ENCODE results near the gene RBM28. TPM values are rescaled to one million over a fixed set of nuclear protein-coding genes. Genes with fewer than 3 reads are reported as not detected.

RBM28 gene
- total and polyA plus RNA-seq, 2 of the 8 experiments (the other 6 are each of a cell fraction or from before 2014, with no cell fraction given) = 12.8 to 65.3 TPM

GRCh38 chr7:128350708-128351295, 7.1 kb upstream of the RBM28 start:
- H2BK5ac ChIP-seq (ENCODE audit: low read depth, low read length) = no peak overlapping the region
- TF ChIP-seq KDM1A (IDR thresholded peaks at IDR 0.05; ENCODE audit: borderline replicate concordance, low read length) (no peak), EP300 (IDR thresholded peaks at IDR 0.05; ENCODE audit: borderline replicate concordance in 1 of 2, low read depth in 2 of 2, low read length in 2 of 2) (no peak)
- TF ChIP-seq, protein P1, sequence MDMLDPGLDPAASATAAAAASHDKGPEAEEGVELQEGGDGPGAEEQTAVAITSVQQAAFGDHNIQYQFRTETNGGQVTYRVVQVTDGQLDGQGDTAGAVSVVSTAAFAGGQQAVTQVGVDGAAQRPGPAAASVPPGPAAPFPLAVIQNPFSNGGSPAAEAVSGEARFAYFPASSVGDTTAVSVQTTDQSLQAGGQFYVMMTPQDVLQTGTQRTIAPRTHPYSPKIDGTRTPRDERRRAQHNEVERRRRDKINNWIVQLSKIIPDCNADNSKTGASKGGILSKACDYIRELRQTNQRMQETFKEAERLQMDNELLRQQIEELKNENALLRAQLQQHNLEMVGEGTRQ (IDR thresholded peaks at IDR 0.05; ENCODE audit: low read length) = no peak
- H2BK15ac ChIP-seq (ENCODE audit: low read length) = no peak overlapping the region
- WGBS, 2 experiments (ENCODE audit: extremely low coverage in 1 of 2, insufficient coverage in 1 of 2, insufficient read length in 1 of 2, insufficient replicate concordance in 2 of 2, low coverage in 1 of 2, low lambda C conversion rate in 2 of 2, missing lambda C conversion rate in 1 of 2) = 84% methylated on average over 30 of the region's 35 CpGs; no CpG with 5 or more reads in 1 of the 2 experiments
- peaks cover 0 to 7% (median 5%) of the 10 kb centered on the region in 4 experiments; a peak in 6 of 7 replicates for H3K4me1 ChIP-seq (replicated peaks in 1 of 4; ENCODE audit: control insufficient read depth in 3 of 4, insufficient read depth in 4 of 4, low read length in 3 of 4)
- no peak overlapping the region for H3K9ac ChIP-seq (replicated peaks in 1 of 4; ENCODE audit: extremely low read depth in 1 of 4, low read depth in 3 of 4, low read length in 3 of 4)
- H3K4ac ChIP-seq (replicated peaks; ENCODE audit: insufficient read length, low read depth, low read length) = no peak overlapping the region
- ChIA-PET CTCF (ENCODE audit: partially characterized antibody) (interaction anchor here (0.6 to 13.6 kb wide), 13 partner anchors 10 to 163 kb away, joined by 3 to 345 read pairs (median 4); partner anchors contain the start of gene PRRT4), POLR2A (ENCODE audit: partially characterized antibody) (interaction anchor here (1.0 to 1.5 kb wide), 5 partner anchors 10 to 105 kb away, joined by 3 to 10 read pairs (median 3); partner anchors contain the start of gene HILPDA)
- no peak overlapping the region for H4K91ac ChIP-seq (replicated peaks; ENCODE audit: insufficient read length, low read length)
- H2BK12ac ChIP-seq (ENCODE audit: low read depth, low read length) = no peak overlapping the region
- no peak overlapping the region for H3K27ac ChIP-seq (ENCODE audit: low read depth, low read length)
- no peak overlapping the region for H2AK5ac ChIP-seq (ENCODE audit: low read depth, low read length)
- H4K20me1 ChIP-seq (replicated peaks in 1 of 2; ENCODE audit: control insufficient read depth in 1 of 2, insufficient read depth in 2 of 2, low read length in 2 of 2) = peaks cover 0 to 1% of the 10 kb centered on the region in 2 experiments
- H3K4me2 ChIP-seq (ENCODE audit: insufficient read depth in 1 of 2, low read depth in 2 of 2, low read length in 2 of 2) = peak overlapping the region; percentile 60 to 69; a peak in 2 of 4 replicates
- DNase-seq (ENCODE audit: low read depth in 1 of 2, low spot score in 2 of 2) (no peak), FAIRE-seq (no peak)
- no peak overlapping the region for H3K23ac ChIP-seq (ENCODE audit: insufficient read length)
- no peak overlapping the region for H2BK120ac ChIP-seq (replicated peaks; ENCODE audit: low read depth, low read length)
- no peaks in the 10 kb centered on the region; a peak in 1 of 4 replicates for H3K9me3 ChIP-seq (ENCODE audit: insufficient read depth in 2 of 2, low read depth in 1 of 2, low read length in 1 of 2)
- H3K4me3 ChIP-seq (ENCODE audit: extremely low read depth in 1 of 4, insufficient read depth in 2 of 4, low read depth in 3 of 4, low read length in 4 of 4) = peak overlapping the region in 1 of 4 experiments; percentile 46; a peak in 1 of 8 replicates
- peaks cover 34 to 70% (median 57%) of the 10 kb centered on the region in 4 experiments for H3K27me3 ChIP-seq (replicated peaks in 1 of 4; ENCODE audit: control insufficient read depth in 3 of 4, extremely low read depth in 1 of 4, insufficient read depth in 3 of 4, low read length in 3 of 4)
- no peak overlapping the region for H3K18ac ChIP-seq (ENCODE audit: extremely low read depth, low read length)
- H3K14ac ChIP-seq (ENCODE audit: insufficient read length) = no peak overlapping the region
- 0 out of 2 replicates have a peak overlapping the region, but pooled peaks have one; percentile 36 for H2AFZ ChIP-seq (ENCODE audit: low read length)
- peaks cover 0 to 6% (median 0%) of the 10 kb centered on the region in 4 experiments; a peak in 1 of 8 replicates for H3K36me3 ChIP-seq (ENCODE audit: control insufficient read depth in 2 of 4, insufficient read depth in 4 of 4, low read length in 3 of 4)
- H3K23me2 ChIP-seq (ENCODE audit: low read depth, low read length) = peaks cover 3% of the 10 kb centered on the region; the same call in 1 of the 2 replicates
- no peaks in the 10 kb centered on the region for H3K79me2 ChIP-seq (ENCODE audit: control insufficient read depth in 1 of 2, insufficient read depth in 2 of 2, low read length in 2 of 2)
- H2BK20ac ChIP-seq (ENCODE audit: low read length) = no peak overlapping the region; the same call in 1 of the 2 replicates
- H3K56ac ChIP-seq (replicated peaks; ENCODE audit: insufficient read length, low read depth, low read length) = no peak overlapping the region
- H3K79me1 ChIP-seq (ENCODE audit: low read depth, low read length) = no peaks in the 10 kb centered on the region
- H4K5ac ChIP-seq (ENCODE audit: insufficient read length, low read depth, low read length) = no peak overlapping the region
- peak overlapping the region; percentile 86; the same call in 1 of the 2 replicates for H4K8ac ChIP-seq (ENCODE audit: extremely low read depth, insufficient read depth, low read length)
